SK-N-SH (cell line): ENCODE measurements around the gene CCDC154. TPM values are rescaled to one million over a fixed set of nuclear protein-coding genes. Genes with fewer than 3 reads are reported as not detected.

Experiments used
- CTCF ChIA-PET: fragments of 300-600, 350-600 bp; formaldehyde crosslinking; extraction: SDS; loops from one replicate; lab custom pipeline; 2021; lab: Yijun Ruan, JAX
- POLR2A ChIA-PET: fragments of 350-600 bp; sonication (Branson Sonifier 250); formaldehyde crosslinking; extraction: SDS; loops from one replicate; lab custom pipeline; 2020; ENCODE audit warnings: antibody characterized with exemption, inconsistent platforms; lab: Yijun Ruan, JAX
- DNase-seq: peaks from one replicate; pipeline ENCODE4 v3.0.0; 2012
- H2AFZ ChIP-seq: fragments of 200-600 bp; sonication (generic); 2 replicates; pipeline ENCODE4 v1.8.1; 2016; ENCODE audit warnings: antibody characterized with exemption, mild to moderate bottlenecking, low read depth
- H3F3A ChIP-seq: fragments of 200-600 bp; sonication (generic); replicated peaks from 2 replicates; pipeline ENCODE3; 2016; ENCODE audit warnings: antibody characterized with exemption, mild to moderate bottlenecking; ENCODE audit not compliant: insufficient read depth
- H3K27ac ChIP-seq, 2 experiments: fragments of 200-500 bp in 1 of 2; fragments of 200-600 bp in 1 of 2; sonication (Bioruptor generic) in 1 of 2; sonication (generic), shearing (Covaris generic) in 1 of 2; 2 replicates each; pipeline versions ENCODE4 v1.5.1 to v1.6.1; 2014 to 2016; ENCODE audit warnings: low read depth in 2 of 2, inconsistent platforms in 1 of 2, low read length in 1 of 2, mild to moderate bottlenecking in 1 of 2, mixed read lengths in 1 of 2
- H3K27me3 ChIP-seq: fragments of 200-600 bp; sonication (generic), shearing (Covaris generic); 2 replicates; pipeline ENCODE4 v1.6.1; 2016; ENCODE audit warnings: mixed run types; ENCODE audit not compliant: insufficient read depth
- H3K36me3 ChIP-seq, 2 experiments: fragments of 200-500 bp in 1 of 2; fragments of 200-600 bp in 1 of 2; sonication (Bioruptor generic) in 1 of 2; sonication (generic) in 1 of 2; replicated peaks in 1 of 2; 2 replicates each; pipeline versions ENCODE3 to v1.5.1; 2014 to 2016; ENCODE audit warnings: low read length in 1 of 2, mild to moderate bottlenecking in 1 of 2; ENCODE audit not compliant: insufficient read depth in 2 of 2, control insufficient read depth in 1 of 2
- H3K4me1 ChIP-seq, 2 experiments: fragments of 200-500 bp in 1 of 2; fragments of 200-600 bp in 1 of 2; sonication (Bioruptor generic) in 1 of 2; sonication (generic), shearing (Covaris generic) in 1 of 2; 2 replicates each; pipeline versions ENCODE4 v1.5.1 to v1.6.1; 2014 to 2016; ENCODE audit warnings: low read depth in 1 of 2, low read length in 1 of 2, mixed run types in 1 of 2; ENCODE audit not compliant: insufficient read depth in 2 of 2, control insufficient read depth in 1 of 2
- H3K4me2 ChIP-seq: fragments of 200-600 bp; sonication (generic), shearing (Covaris generic); 2 replicates; pipeline ENCODE4 v1.6.1; 2017; ENCODE audit warnings: mixed run types
- H3K4me3 ChIP-seq, 2 experiments: fragments of 200-500 bp in 1 of 2; fragments of 200-600 bp in 1 of 2; sonication (Bioruptor generic) in 1 of 2; sonication (generic), shearing (Covaris generic) in 1 of 2; 2 replicates each; pipeline versions ENCODE4 v1.5.1 to v1.8.1; 2014 to 2016; ENCODE audit warnings: low read depth in 2 of 2, inconsistent platforms in 1 of 2, low read length in 1 of 2, mild to moderate bottlenecking in 1 of 2, mixed read lengths in 1 of 2, moderate library complexity in 1 of 2
- H3K79me2 ChIP-seq: fragments of 200-600 bp; sonication (generic); 2 replicates; pipeline ENCODE4 v1.8.1; 2017; ENCODE audit warnings: mild to moderate bottlenecking; ENCODE audit not compliant: insufficient read depth
- H3K9ac ChIP-seq: fragments of 200-600 bp; sonication (generic); 2 replicates; pipeline ENCODE4 v1.6.1; 2017; ENCODE audit warnings: mixed run types
- H3K9me2 ChIP-seq: fragments of 200-600 bp; sonication (generic); 2 replicates; pipeline ENCODE4 v1.6.1; 2017; ENCODE audit warnings: mixed run types
- H3K9me3 ChIP-seq: fragments of 200-600 bp; sonication (generic); 2 replicates; pipeline ENCODE4 v1.6.1; 2017; ENCODE audit warnings: mixed run types, mild to moderate bottlenecking, moderate library complexity
- H4K20me1 ChIP-seq: fragments of 200-600 bp; sonication (generic); 2 replicates; pipeline ENCODE4 v1.6.1; 2017; ENCODE audit warnings: mild to moderate bottlenecking, mixed run types; ENCODE audit not compliant: insufficient read depth
- CHD2 ChIP-seq: fragments of 150-350 bp; IDR thresholded peaks from 2 replicates; pipeline ENCODE4 v1.6.1; 2018; ENCODE audit warnings: low read length; ENCODE audit not compliant: partially characterized antibody
- CTCF ChIP-seq: fragments of 200-600 bp; sonication (generic); IDR thresholded peaks from 2 replicates; pipeline ENCODE4 v1.6.1; 2017; ENCODE audit warnings: antibody characterized with exemption, mild to moderate bottlenecking, moderate library complexity
- ELF1 ChIP-seq: IDR thresholded peaks from 2 replicates; pipeline ENCODE4 v1.4.0; 2012
- EP300 ChIP-seq, 2 experiments: IDR thresholded peaks; 2 replicates each; pipeline versions ENCODE4 v1.4.0 to v1.6.1; 2012; ENCODE audit warnings: borderline replicate concordance in 1 of 2, low read depth in 1 of 2, low read length in 1 of 2
- FOSL2 ChIP-seq: IDR thresholded peaks from 2 replicates; pipeline ENCODE4 v1.4.0; 2012; ENCODE audit warnings: low read depth, mild to moderate bottlenecking, moderate library complexity, borderline replicate concordance
- FOXM1 ChIP-seq: IDR thresholded peaks from 2 replicates; pipeline ENCODE4 v1.4.0; 2012; ENCODE audit warnings: low read depth, mild to moderate bottlenecking
- MAX ChIP-seq: IDR thresholded peaks from 2 replicates; pipeline ENCODE4 v1.4.0; 2012; ENCODE audit warnings: low read depth
- MEF2A ChIP-seq: IDR thresholded peaks from 2 replicates; pipeline ENCODE4 v1.4.0; 2012; ENCODE audit warnings: low read depth, borderline replicate concordance
- POLR2AphosphoS5 ChIP-seq: IDR thresholded peaks from 2 replicates; pipeline ENCODE4 v1.6.1; 2012; ENCODE audit warnings: low read depth, low read length
- RFX5 ChIP-seq: IDR thresholded peaks from 2 replicates; pipeline ENCODE4 v1.6.1; 2012; ENCODE audit warnings: mild to moderate bottlenecking, improper control_type of control experiment, low read length
- RXRA ChIP-seq: IDR thresholded peaks from 2 replicates; pipeline ENCODE4 v1.4.0; 2012; ENCODE audit warnings: low read depth, mild to moderate bottlenecking, borderline replicate concordance
- TAF1 ChIP-seq: IDR thresholded peaks from 2 replicates; pipeline ENCODE4 v1.6.1; 2012; ENCODE audit warnings: low read depth, mild to moderate bottlenecking, low read length, moderate library complexity, borderline replicate concordance
- TEAD4 ChIP-seq: IDR thresholded peaks from 2 replicates; pipeline ENCODE4 v1.4.0; 2012; ENCODE audit warnings: mild to moderate bottlenecking, borderline replicate concordance; ENCODE audit not compliant: insufficient read depth
- ZBTB33 ChIP-seq: IDR thresholded peaks from 2 replicates; pipeline ENCODE4 v1.4.0; 2012; ENCODE audit warnings: low read depth, borderline replicate concordance
- WGBS: methylation state at CpG from one replicate; pipeline ENCODE4 v1.1.6; 2017; ENCODE audit warnings: low lambda C conversion rate; 5-methylcytosine and 5-hydroxymethylcytosine counted together
- polyA plus RNA-seq, 3 experiments: library from polyadenylated mRNA; depleted of rRNA; stranded (reverse); fragments of >200 nt; gene quantifications; 2 replicates each; pipeline ENCODE4 v1.2.3, GENCODE V29; 2012

Gene CCDC154
- polyA plus RNA-seq, 1 of the 3 experiments (the other 2 are of a cell fraction), result 0.35 TPM

GRCh38 chr16:1449201-1449788, 4.9 kb upstream of the CCDC154 start:
- Histone ChIP-seq H4K20me1 (no peaks in the 10 kb centered on the region), H3K4me1 (no peaks in the 10 kb centered on the region), H3K79me2 (no peaks in the 10 kb centered on the region), H3K27ac (no peak overlapping the region), H3K9ac (no peak overlapping the region), H3K4me2 (no peak overlapping the region), H3F3A (no peaks in the 10 kb centered on the region), H3K27me3 (no peaks in the 10 kb centered on the region), H3K36me3 (peaks cover 0 to 27% of the 10 kb centered on the region in 2 experiments), H3K9me2 (no peaks in the 10 kb centered on the region), H3K4me3 (no peak overlapping the region), H3K9me3 (no peaks in the 10 kb centered on the region), H2AFZ (no peak overlapping the region)
- no peak for DNase-seq
- 88% methylated on average over 16 of the region's 25 CpGs for WGBS
- TF ChIP-seq CTCF (no peak), CHD2 (no peak), MAX (no peak), RFX5 (no peak), TEAD4 (no peak), POLR2AphosphoS5 (no peak), EP300 (IDR thresholded peaks at IDR 0.05; ENCODE audit: borderline replicate concordance in 1 of 2, low read depth in 1 of 2, low read length in 1 of 2) (no peak), MEF2A (no peak), TAF1 (no peak), ELF1 (no peak), FOSL2 (no peak), FOXM1 (no peak), ZBTB33 (no peak), RXRA (no peak)
- ChIA-PET CTCF (no interaction called here), POLR2A (no interaction called here)
